Measurements from ENCODE around the gene CCDC27. TPM values are rescaled to one million over a fixed set of nuclear protein-coding genes. Genes with fewer than 3 reads are reported as not detected.

Gene CCDC27
- total RNA-seq: not detected in 2 replicates

GRCh38 chr1:3752400-3752945 lies at the start of gene CCDC27:
Gene CCDC27, plus strand, starts transcription at chr1:3752450. Its CDS starts 32 bp downstream, at chr1:3752482.

GRCh38 chr1:3772715-3773571 lies 20.7 kb downstream of the CCDC27 start, which contains the start of gene SMIM1:
Gene SMIM1, plus strand, starts transcription at chr1:3772749. Its CDS starts 2,625 bp downstream, at chr1:3775374.

GRCh38 chr1:3796215-3797061 lies 44.2 kb downstream of the CCDC27 start, which contains the start of gene LRRC47:
Gene LRRC47, minus strand, starts transcription at chr1:3796498. Its CDS starts 22 bp downstream, at chr1:3796476.

Small RNA genes within 50 kb of the gene (small RNA-seq; reads per million reads assigned to genes)
- not detected for gene RF02197
- not detected for gene RN7SL574P

Other genes starting within 250 kb of the CCDC27 start
- gene MEGF6, start 140.9 kb upstream of the CCDC27 start, total RNA-seq: 13.4 and 24.7 TPM in 2 replicates
- gene TPRG1L, start 127.4 kb upstream of the CCDC27 start, total RNA-seq: 31.2 and 31.9 TPM in 2 replicates
- 15.6 and 17.7 TPM in 2 replicates for gene WRAP73, start 102.3 kb upstream of the CCDC27 start, total RNA-seq
- 0.07 and 0.13 TPM in 2 replicates for gene TP73, start 99.9 kb upstream of the CCDC27 start, total RNA-seq
- 0.66 and 1.7 TPM in 2 replicates for gene SMIM1, start 20.3 kb downstream of the CCDC27 start, total RNA-seq
- gene LRRC47, start 44.0 kb downstream of the CCDC27 start, total RNA-seq: 30.1 and 35.0 TPM in 2 replicates
- 33.6 and 41.5 TPM in 2 replicates for gene CEP104, start 104.8 kb downstream of the CCDC27 start, total RNA-seq
- 8.1 and 12.3 TPM in 2 replicates for gene DFFB, start 105.0 kb downstream of the CCDC27 start, total RNA-seq
- 34.7 and 38.2 TPM in 2 replicates for gene C1orf174, start 147.8 kb downstream of the CCDC27 start, total RNA-seq